ENCODE results near the gene PRKCB. TPM values are rescaled to one million over a fixed set of nuclear protein-coding genes. Genes with fewer than 3 reads are reported as not detected.
"Not testable (repeated sequence)": the region's sequence is repeated elsewhere in the genome, so short reads cannot be mapped to it uniquely, and the experiment has no call there.

Gene PRKCB
- polyA plus RNA-seq, 4 donors, result 4.2 to 7.7 (median 5.0) TPM

DNA sequence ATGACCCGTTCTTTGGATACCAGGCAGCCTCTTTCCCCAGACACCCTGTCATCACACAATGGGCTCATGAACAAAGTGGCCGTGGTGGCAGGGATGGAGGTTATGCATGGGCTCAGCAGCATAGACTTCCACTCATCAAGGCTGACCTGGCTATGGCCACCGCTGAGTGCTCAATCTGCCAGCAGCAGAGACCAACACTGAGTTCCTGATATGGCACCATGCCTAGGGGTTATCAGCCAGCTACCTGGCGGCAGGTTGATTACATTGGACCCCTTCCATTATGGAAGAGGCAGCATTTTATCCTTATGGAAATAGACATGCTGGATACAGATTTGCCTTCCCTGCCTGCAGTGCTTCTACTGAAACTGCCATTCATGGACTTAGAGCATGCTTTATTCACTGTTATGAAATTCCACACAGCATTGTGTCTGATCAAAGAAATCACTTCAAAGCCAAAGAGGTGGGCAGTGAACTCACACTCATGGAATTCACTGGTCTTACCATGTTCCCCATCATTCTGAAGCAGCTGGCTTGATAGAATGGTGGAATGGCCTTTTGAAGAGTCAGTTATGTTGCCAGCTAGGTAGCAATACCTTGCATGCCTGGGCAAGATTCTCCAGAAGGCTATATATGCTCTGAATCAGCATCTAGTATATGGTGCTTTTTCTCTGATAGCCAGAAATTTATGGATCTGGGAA lies 160.6 kb downstream of the PRKCB start:
- DNase-seq (ENCODE audit: low read depth in 4 of 4, low spot score in 3 of 4), result no peak

DNA sequence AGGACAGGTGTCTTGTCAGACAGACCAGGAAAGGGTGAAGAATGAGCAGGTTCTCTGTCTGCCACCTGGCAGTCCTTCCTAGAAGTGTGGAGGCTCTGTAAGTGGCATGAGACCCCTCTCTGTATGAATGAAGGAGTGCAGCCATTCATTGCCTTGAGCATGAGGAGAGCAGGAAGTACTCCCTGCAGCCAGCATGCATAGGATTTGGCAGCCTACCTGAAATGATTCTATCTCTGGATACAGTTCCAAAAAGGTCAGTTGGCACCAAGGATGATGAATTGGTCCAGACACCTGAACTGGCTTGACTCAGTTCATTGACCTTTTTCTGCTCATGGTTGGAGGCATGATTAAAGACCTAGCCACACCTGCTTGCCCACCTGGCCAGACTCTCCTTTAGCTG lies 163.0 kb downstream of the PRKCB start:
- DNase-seq (ENCODE audit: low read depth in 4 of 4, low spot score in 3 of 4), result no peak

DNA sequence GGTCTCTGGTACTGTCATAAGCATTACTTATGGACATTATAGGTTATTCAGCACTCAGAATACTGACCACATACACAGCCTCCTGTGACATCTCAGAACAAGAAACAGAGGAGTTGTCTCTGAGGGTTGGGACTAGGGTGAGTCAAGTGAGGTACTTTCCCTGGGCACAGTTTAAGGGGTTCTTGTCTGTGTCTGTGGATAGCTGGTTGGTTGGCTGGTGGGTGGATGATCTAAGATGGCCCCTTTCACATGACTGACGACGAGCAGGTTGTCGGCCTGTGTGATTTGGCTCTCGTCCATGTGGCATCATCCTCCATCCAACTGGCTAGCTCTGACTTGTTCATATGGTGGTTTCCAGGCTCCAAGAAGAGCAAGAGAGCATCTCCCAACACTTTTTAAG lies 163.9 kb downstream of the PRKCB start:
- DNase-seq (ENCODE audit: low read depth in 4 of 4, low spot score in 3 of 4), result no peak

DNA sequence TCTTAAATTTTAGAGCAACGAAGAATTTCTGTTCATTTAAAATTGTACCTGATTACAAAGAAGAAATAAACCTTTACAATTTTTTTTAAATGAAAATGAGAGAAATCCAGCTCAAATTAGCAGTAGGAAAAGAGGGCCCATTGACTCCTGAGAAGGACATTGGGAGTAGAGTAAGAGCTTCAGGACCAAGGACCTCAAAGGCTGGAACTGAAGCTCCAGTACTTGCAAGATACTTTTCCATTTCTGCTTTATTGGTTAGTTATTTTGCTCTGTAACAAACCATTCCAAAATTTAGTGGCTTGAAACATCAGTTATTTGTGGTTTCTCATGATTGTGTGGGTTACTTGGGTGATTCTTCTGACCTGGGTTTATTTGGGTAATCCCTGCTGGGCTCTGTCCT lies 165.9 kb downstream of the PRKCB start:
- no peak for DNase-seq (ENCODE audit: low read depth in 4 of 4, low spot score in 3 of 4)

DNA sequence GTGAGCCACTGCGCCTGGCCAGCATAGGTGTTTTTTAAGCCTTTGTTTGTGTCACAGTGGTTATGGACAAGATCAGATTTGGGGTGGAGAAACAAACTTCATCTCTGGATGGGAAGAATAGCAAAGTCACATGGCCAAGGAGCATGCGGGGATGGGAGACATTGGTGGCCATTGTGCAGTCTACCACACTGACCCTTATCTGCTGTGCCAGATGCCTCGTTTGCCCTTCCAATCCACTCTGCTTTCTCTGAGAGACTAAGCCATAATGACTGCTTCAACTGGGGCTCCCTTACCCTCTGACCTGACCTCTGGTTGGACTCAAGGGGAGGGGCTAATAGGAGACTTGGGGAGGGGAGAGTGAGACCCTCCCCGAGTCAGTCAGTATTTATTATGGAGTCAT lies 166.8 kb downstream of the PRKCB start:
- DNase-seq (ENCODE audit: low read depth in 4 of 4, low spot score in 3 of 4), result no peak

DNA sequence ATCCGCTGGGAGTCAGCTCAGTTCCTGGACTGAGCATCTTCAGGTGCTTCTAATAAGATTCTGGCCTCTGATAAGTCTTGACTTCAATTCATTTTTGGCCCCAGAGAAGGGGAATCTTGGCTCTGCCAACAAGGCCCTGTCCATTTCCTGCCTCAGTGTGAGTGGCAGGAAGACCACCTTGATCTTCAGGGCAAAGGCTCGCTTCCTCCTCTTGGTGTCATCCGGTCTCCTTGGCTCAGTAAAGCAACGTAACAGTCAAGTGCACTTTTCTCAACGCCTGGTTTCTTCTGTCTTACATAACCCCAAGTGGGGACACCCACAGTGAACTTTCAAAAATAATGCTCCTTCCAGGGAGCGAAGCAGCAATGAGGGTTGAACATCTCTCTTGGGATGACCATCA lies 169.8 kb downstream of the PRKCB start:
- DNase-seq (ENCODE audit: low read depth in 4 of 4, low spot score in 3 of 4), result no peak

DNA sequence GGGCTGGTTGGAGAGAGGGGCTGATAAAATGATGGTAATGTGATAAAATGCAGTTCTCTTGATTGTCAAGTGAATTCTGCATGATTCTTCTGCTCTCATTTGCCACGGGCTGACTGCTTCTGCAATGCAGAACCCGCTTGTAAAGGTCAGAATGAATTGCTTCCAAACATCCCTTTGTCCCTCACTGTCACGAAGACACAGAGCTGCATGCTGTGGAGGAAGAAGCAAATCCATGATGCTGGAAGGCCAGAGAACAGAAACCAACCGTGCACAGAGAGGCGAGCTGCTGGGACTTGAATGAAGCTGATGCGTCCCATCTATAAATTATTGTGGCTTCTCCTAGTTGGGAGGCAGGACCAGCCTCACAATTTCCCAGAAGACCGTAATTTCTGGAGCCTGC lies 171.6 kb downstream of the PRKCB start:
- no peak for DNase-seq (ENCODE audit: low read depth in 4 of 4, low spot score in 3 of 4)

DNA sequence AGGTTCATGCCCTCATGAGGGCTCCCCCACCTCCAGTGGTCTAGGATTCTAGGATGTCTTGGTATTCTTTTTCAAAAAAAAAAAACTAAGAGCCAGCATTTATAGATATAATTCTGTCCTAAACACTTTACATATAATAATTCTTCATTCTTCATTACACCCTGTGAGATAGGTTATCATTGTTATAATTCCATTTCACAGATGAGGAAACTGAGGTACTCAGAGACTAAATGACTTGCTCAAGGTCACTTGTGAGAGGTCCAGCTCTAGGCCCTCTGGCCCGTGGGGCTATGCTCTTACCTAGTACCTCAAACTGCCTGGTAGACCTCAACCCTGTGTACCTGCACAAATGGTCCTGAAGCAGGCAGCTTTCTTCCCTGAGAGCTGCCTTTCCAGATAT lies 172.2 kb downstream of the PRKCB start:
- DNase-seq (ENCODE audit: low read depth in 4 of 4, low spot score in 3 of 4), result no peak

DNA sequence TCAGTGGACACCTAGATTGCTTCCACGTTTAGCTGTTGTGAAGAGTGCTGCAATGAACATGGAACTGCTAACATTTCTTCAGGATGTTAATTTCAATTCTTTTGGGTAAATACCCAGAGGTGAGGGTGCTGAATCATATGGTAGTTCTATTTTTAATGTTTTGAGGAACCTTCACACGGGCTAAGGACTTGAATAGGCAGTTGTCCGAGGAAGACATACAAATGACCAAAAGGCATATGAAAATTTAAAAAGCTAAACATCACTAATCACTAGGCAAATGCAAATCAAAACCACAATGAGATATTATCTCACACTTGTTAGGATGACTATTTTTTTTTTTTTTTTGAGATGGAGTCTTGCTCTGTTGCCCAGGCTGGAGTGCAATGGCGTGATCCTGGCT lies 173.3 kb downstream of the PRKCB start:
- no peak for DNase-seq (ENCODE audit: low read depth in 4 of 4, low spot score in 3 of 4)

DNA sequence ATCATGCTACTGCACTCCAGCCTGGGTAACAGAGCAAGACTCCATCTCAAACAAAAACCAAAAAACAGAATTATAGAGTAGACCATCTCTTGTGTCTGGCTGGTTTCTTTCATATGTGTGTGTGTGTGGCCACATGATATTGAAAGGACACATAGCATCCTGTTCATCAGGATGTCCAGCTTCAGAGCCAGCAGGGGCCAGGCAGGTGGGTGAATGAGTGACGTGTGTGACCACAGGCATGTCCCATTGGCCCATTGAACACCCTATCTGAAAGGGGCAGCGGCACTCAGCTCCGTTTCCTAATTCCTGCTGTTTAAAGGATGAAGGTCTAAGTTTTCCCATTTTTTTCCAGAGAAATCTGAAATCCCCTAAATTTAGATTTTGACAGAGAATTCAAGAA lies 174.2 kb downstream of the PRKCB start:
- DNase-seq (ENCODE audit: low read depth in 4 of 4, low spot score in 3 of 4), result no peak

DNA sequence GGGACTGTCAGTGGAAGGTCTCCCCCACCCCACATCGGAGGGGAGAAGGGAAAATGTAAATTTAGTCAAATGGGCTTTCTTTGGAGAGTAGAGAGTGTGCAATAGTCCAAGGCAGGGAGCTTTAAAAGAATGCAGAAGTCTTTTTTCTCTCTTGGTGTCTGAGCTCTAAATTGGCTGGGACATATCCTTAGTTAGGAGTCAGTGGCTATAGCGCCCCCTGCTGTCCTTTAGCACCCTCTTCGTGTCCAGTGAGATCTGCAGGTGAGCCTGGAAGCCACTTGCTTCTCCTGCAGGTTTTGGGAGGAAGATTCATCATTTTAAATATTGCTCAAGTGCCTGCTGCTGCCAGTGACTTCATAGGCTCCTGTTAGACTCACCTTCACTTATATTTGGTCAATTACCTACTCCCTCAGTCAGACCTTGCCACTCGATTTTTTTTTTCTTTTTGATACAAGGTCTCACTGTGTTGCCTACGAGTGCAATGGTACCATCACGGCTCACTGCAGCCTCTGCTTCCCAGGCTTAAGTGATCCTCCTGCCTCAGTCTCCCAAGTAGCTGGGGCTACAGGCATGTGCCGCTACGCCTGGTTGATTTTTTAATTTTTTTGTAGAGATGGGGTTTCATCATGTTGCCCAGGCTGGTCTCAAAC lies 174.8 kb downstream of the PRKCB start:
- peak; percentile 29 to 64 (median 62) for DNase-seq (ENCODE audit: low read depth in 4 of 4, low spot score in 3 of 4)

DNA sequence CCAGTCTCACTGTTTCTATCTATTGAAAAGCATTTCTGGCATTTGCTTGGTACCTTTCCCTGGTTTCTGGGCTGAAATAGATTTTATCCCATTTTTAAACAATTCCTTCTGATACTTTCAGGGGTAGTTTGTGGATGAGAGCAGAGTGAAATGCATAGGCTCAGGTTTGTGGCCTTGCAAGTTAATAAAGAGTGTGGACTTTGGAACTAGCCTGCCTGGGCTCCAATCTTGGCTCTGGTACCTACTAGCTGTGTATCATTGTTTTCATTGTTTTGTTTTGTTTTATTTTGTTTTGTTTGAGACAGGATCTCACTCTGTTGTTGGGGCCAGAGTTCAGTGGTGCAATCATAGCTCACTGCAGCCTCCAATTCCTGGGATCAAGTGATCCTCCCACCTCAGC lies 175.5 kb downstream of the PRKCB start:
- DNase-seq (ENCODE audit: low read depth in 4 of 4, low spot score in 3 of 4), result no peak

DNA sequence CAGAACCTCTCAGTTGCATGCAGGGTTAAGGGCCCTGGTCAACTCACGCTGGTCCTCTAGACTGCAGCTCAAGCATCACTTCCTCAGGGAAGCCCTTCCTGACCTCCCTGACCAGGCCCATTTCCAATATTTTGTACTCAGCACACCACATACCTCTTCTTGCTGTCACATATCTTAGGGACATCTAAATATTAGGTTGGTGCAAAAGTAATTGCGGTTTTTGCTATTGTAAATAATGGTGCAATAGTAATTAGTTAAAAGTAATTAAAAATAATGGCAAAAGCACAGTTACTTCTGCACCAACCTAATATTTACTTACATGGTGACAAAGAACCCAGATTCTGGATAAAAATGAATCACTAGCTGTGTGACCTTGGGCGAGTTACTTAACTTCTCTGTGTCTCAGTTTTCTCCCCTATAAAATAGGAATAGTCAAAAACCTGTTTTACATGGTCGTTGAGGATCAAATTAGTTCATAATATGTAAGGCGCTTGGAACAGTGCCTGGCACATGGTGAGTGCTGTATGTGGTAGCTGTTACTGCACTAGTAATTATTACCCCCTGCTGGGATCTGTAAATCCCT lies 177.4 kb downstream of the PRKCB start:
- DNase-seq (ENCODE audit: low read depth in 4 of 4, low spot score in 3 of 4), result no peak

DNA sequence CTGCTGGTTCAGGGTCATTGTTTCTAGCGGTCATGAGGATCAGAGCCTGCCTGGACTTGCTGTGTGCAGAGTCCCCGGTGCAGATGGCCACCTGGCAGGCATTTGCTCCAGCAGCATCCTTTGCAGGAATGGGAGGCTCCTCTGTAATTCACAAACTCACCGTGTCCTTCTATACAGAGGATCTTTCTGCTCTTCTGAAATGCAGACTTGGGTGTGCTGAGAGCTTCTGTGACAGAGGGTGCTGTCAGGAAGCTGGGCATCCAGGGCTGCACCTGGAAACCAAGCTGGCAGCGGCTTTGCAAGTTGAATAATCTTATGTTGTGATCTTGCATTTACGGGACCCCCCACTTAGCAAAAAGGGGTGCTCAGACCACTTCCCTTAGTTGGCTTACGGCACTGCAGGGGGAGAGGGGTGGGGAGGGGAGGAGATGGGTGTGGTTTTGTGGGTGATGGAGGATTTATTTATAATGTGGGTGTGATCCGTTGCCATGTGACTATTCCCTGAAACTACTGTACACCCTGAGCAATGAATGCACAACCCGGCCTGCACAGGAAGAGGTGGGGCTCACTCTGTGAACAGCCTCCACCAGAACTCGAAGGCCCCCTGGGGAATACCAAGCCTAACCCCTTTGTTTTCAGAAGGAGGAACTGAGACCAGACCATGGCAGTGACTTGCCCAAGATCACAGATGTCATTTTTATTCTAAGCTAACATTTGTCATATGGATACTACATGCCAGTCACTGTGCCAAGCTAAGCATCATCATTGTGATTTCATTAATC lies 178.3 kb downstream of the PRKCB start:
- DNase-seq (ENCODE audit: low read depth in 4 of 4, low spot score in 3 of 4), result no peak

DNA sequence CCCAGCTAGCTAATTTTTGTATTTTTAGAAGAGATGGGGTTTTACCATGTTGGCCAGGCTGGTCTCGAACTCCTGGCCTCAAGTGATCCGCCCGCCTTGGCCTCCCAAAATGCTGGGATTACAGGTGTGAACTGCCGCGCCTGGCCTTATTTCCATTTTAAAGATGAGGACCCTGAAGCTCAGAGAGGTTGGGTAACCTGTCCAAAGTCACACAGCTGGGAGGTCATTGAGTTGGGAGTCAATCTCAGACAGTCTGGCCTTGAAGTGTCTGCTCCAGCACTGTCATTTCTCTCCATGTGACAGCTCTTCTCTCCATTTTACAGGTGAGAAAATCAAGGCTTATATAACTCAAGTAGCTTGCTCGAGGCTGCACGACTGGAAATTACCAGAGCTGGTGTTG lies 179.2 kb downstream of the PRKCB start:
- DNase-seq (ENCODE audit: low read depth in 4 of 4, low spot score in 3 of 4), result not testable (repeated sequence)

DNA sequence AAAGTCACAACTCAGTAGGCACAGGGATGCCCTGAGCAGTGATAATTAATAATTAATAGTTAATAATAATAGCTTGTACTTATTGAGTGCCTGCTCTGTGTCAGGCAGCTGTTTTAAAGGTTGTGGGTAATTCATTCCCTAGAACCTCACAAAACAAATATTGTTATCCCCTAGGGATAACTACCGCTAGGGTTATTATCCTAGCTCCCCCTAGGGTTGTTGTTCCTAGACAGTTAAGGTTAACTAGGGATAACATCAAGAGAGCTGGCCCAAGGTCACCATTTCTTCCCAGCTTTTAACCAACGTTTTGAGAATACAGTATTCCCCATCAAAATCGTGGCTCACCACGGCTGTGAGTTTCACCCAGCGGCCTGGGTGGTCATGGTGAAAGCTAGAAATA lies 180.1 kb downstream of the PRKCB start:
- no peak for DNase-seq (ENCODE audit: low read depth in 4 of 4, low spot score in 3 of 4)

DNA sequence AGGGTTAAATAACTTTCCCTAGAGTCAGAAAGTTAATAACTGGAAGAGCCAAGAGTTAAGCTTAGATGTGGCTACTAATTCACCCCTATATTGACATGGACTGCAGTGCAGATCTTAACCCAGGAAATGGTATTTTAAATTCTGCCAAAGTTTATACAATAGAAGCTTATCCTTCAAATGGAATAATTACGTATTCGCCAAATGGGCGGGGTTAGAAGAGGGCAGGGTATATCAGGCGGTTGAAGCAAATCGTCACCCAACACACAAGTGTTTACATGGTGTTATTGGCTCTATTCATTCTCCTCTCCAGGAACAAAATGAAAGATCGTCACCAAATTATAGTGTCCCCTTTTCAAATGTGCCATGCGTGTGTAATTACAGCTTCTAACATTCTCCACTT lies 182.7 kb downstream of the PRKCB start:
- DNase-seq (ENCODE audit: low read depth in 4 of 4, low spot score in 3 of 4), result no peak

DNA sequence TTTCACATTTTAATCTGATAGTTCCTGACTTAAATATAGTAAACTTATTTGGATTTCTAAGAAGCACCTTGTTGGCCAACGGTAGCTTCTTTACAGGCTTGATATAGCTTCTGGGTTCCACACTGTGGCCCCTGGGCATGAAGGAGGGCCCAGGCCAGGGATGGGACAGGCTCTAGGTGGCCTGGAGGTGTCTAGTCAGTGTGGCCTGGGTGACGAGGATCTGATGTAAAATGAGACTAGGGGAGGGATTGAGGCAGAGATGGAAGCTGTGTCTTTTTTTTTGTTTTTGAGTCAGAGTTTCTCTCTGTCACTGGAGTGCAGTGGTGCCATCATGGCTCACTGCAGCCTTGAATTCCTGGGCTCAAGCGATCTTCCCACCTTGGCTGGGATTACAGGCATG lies 187.0 kb downstream of the PRKCB start:
- no peak for DNase-seq (ENCODE audit: low read depth in 4 of 4, low spot score in 3 of 4)

DNA sequence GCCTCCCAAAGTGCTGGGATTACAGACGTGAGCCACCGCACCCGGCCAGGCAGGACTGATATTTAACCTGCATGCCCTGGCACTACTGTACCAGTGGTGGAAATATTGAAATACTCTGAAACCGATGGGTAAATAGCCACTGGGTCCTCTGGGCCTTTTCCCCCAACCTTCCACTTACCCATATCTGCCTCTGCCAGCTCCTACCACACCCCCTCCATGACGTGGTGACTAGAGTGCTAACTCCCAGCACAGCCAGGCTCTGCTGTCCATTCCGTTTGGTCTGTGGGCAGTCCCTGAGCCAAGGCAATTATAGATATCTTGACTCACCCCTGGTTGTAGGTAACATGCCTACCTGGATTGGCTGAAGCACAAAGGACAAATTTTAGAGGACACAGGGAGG lies 187.8 kb downstream of the PRKCB start:
- DNase-seq (ENCODE audit: low read depth in 4 of 4, low spot score in 3 of 4), result no peak

DNA sequence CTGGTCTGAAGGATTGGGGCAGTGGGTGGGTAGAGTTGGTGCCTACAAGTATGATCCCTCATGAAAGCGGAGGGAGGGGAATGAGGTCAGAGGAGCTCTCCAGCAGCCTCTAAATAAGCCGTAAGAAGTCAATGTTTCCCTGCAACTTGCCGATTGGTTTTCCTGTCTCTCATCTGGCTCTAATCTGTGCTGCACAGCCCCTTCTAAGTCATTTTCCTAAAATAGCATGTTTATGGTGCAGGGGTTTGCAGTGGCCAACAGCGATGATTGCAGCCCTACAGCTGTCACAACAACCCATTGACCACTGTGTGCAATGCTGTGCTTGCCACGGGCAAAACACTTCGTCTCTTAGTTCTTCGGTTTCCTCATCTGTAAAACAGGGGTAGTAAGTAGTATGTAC lies 189.2 kb downstream of the PRKCB start:
- no peak for DNase-seq (ENCODE audit: low read depth in 4 of 4, low spot score in 3 of 4)

DNA sequence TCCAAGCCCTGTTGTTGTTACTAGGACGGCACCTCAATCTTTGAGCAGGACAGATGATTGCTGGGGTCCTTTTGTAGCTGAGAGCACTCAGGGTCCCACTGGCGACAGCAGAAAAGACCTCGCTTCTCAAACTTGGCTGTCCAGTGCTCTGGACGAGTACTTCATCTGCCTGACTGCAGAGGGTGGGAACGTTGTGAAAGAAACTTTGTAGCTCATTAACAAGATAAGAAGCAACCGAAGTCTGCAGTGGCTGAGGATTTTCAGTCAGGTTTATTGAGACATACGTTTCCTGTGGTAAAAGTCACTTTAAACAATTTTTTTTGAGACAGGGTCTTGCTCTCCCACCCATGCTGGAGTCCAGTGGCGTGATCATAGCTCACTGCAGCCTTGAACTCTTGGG lies 191.7 kb downstream of the PRKCB start:
- DNase-seq (ENCODE audit: low read depth in 4 of 4, low spot score in 3 of 4), result no peak

DNA sequence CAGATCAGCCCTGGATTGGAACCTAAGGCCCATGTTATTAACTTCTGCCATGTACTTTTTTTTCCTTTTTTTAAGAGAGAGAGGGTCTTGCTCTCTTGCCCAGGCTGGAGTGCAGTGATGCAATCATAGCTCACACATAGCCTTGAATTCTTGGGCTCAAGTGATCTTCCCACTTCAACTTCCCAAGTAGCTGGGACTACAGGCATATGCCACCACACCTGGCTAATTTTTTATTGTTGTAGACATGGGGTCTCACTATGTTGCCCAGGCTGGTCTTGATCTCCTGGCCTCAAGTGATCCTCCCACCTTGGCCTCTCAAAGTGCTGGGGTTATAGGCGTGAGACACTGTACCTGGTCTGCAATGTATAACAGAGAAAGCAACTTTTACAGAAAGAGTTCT lies 194.1 kb downstream of the PRKCB start:
- not testable (repeated sequence) for DNase-seq (ENCODE audit: low read depth in 4 of 4, low spot score in 3 of 4)

All from left renal pelvis (tissue), 4 donors.